Activated T-cell treated with anti-CD3 and anti-CD28 coated beads, Interleukin-2, amount 50 U/mL, for 24 hours (primary cell): ENCODE results near the gene TRABD2A.
"Not testable (repeated sequence)": the region's sequence is repeated elsewhere in the genome, so short reads cannot be mapped to it uniquely, and the experiment has no call there.

Source experiments
- DNase-seq: peaks from one replicate; pipeline ENCODE4 v3.0.0-alpha.2; 2020
- H3K27ac Mint-ChIP-seq: 2 replicates; pipeline ENCODE4 v1.8.0; 2020; ENCODE audit warnings: mild to moderate bottlenecking, mixed read lengths
- H3K27me3 Mint-ChIP-seq: 2 replicates; pipeline ENCODE4 v1.8.0; 2020; ENCODE audit warnings: mixed read lengths
- H3K36me3 Mint-ChIP-seq: 2 replicates; pipeline ENCODE4 v1.8.0; 2020; ENCODE audit warnings: low read depth, mixed read lengths
- H3K4me1 Mint-ChIP-seq: 2 replicates; pipeline ENCODE4 v1.8.0; 2020; ENCODE audit warnings: low read depth, mixed read lengths
- H3K4me3 Mint-ChIP-seq: 2 replicates; pipeline ENCODE4 v1.8.0; 2020; ENCODE audit warnings: mild to moderate bottlenecking, moderate library complexity, mixed read lengths
- H3K9me3 Mint-ChIP-seq: 2 replicates; pipeline ENCODE4 v1.8.0; 2020; ENCODE audit warnings: mixed read lengths

TRABD2A gene, protein sequence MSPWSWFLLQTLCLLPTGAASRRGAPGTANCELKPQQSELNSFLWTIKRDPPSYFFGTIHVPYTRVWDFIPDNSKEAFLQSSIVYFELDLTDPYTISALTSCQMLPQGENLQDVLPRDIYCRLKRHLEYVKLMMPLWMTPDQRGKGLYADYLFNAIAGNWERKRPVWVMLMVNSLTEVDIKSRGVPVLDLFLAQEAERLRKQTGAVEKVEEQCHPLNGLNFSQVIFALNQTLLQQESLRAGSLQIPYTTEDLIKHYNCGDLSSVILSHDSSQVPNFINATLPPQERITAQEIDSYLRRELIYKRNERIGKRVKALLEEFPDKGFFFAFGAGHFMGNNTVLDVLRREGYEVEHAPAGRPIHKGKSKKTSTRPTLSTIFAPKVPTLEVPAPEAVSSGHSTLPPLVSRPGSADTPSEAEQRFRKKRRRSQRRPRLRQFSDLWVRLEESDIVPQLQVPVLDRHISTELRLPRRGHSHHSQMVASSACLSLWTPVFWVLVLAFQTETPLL

GRCh38 chr2:84880645-84881521 lies at the start of gene TRABD2A:
TSS of gene TRABD2A (minus strand) at chr2:84881084. CDS start at chr2:84881039, 45 bp downstream.
- Mint-ChIP-seq H3K36me3 (peaks cover 27% of the 10 kb centered on the region), H3K27ac (peak within 1 kb of the TSS; percentile 96), H3K27me3 (no peaks in the 10 kb centered on the region), H3K9me3 (no peaks in the 10 kb centered on the region), H3K4me1 (peaks cover 76% of the 10 kb centered on the region), H3K4me3 (peak within 1 kb of the TSS; percentile 87)
- DNase-seq = peak; percentile 80

DNA sequence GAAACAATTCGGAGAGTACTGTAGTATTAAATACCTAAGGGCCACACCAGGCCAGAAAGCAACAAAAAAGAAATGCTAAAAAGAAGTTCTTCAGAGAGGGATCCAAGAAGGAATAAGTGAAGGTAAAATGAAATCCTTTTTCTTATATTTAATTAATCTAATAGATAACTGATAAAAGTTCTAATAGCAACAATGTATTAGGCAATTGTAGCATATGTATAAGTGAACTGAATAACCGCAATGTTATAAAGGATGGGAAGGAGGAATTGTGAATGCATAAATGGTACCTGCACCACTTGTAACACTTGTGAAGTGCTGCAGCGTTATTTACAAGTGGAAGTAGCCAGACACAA lies 46.4 kb upstream of the TRABD2A start:
- H3K36me3 Mint-ChIP-seq = peaks cover 1% of the 10 kb centered on the region
- DNase-seq = no peak
- H3K4me3 Mint-ChIP-seq = peak overlapping the region; percentile 82
- peaks cover 51% of the 10 kb centered on the region for H3K4me1 Mint-ChIP-seq
- H3K27ac Mint-ChIP-seq = peak overlapping the region; percentile 87
- H3K27me3 Mint-ChIP-seq = no peaks in the 10 kb centered on the region
- H3K9me3 Mint-ChIP-seq = no peaks in the 10 kb centered on the region

DNA sequence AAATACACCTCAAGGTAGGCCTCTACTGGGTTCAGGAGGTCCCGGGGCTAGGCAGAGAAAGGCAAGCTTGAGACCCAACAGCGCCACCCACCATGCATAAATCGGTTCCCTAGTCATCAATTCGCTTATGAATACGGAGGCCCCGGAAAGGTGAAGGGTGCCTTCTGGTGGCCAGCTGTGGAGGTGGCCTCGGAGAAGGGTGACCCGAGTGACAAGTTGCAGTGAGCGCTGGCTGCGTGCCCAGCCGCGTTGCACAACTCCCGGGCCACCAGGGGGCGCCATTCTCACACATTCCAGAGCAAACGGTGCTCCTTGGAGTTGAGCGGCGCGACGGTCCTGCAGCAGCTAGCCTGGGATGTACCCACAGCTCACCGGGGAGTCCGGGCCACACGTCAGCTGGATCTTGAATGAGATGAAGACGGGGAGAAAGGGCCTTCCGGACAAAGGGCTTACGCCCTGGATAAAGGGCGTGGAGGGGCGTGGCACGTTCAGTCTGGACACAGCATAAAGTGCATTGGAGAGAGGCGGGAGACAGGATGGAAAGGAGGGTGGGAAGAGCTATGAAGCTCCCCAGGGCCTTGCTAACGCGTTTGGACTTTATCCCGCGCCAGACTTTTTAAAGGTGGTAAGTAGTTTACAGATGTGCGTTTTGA lies 45.0 kb upstream of the TRABD2A start:
- Mint-ChIP-seq H3K27ac (peak overlapping the region; percentile 87), H3K36me3 (peaks cover 1% of the 10 kb centered on the region), H3K9me3 (no peaks in the 10 kb centered on the region), H3K4me1 (peaks cover 44% of the 10 kb centered on the region), H3K4me3 (peak overlapping the region; percentile 82), H3K27me3 (no peaks in the 10 kb centered on the region)
- peak; percentile 100 for DNase-seq

DNA sequence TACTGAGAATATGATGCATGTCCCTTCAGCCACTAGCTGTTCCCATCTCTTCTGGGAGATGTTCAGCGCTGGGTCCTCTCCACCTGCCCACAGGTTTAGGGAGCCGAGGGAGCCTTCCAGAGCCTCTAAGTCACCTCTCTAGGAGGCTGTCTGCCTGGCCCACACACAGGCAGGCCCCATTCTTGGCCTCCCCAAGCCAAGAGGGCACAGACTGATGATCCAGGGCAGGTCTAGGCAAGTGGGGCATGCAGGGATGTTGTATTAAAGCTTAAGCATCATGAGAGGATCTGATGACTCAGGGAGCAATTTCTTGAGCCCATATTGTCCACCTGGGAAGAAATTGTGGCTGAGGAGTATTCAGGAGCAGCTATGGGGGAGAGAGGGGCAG lies 44.4 kb upstream of the TRABD2A start:
- H3K4me3 Mint-ChIP-seq = peak overlapping the region; percentile 82
- H3K27ac Mint-ChIP-seq = peak overlapping the region; percentile 87
- H3K27me3 Mint-ChIP-seq = no peaks in the 10 kb centered on the region
- DNase-seq = no peak
- peaks cover 47% of the 10 kb centered on the region for H3K4me1 Mint-ChIP-seq
- H3K9me3 Mint-ChIP-seq = no peaks in the 10 kb centered on the region
- peaks cover 1% of the 10 kb centered on the region for H3K36me3 Mint-ChIP-seq

GRCh38 chr2:84924173-84925106 lies 43.6 kb upstream of the TRABD2A start:
- peak; percentile 38 for DNase-seq
- H3K36me3 Mint-ChIP-seq = peaks cover 1% of the 10 kb centered on the region
- no peaks in the 10 kb centered on the region for H3K9me3 Mint-ChIP-seq
- peak overlapping the region; percentile 65 for H3K4me3 Mint-ChIP-seq
- H3K4me1 Mint-ChIP-seq = peaks cover 54% of the 10 kb centered on the region
- H3K27me3 Mint-ChIP-seq = no peaks in the 10 kb centered on the region
- H3K27ac Mint-ChIP-seq = peak overlapping the region; percentile 87

GRCh38 chr2:84923009-84923408 lies 42.1 kb upstream of the TRABD2A start:
- peaks cover 1% of the 10 kb centered on the region for H3K36me3 Mint-ChIP-seq
- H3K27me3 Mint-ChIP-seq = no peaks in the 10 kb centered on the region
- H3K27ac Mint-ChIP-seq = no peak overlapping the region
- H3K9me3 Mint-ChIP-seq = no peaks in the 10 kb centered on the region
- DNase-seq = no peak
- H3K4me1 Mint-ChIP-seq = peaks cover 67% of the 10 kb centered on the region
- no peak overlapping the region for H3K4me3 Mint-ChIP-seq

GRCh38 chr2:84919885-84920580 lies 39.1 kb upstream of the TRABD2A start:
- Mint-ChIP-seq H3K36me3 (no peaks in the 10 kb centered on the region), H3K4me3 (peak overlapping the region; percentile 52)

GRCh38 chr2:84918430-84918829 lies 37.5 kb upstream of the TRABD2A start:
- Mint-ChIP-seq H3K9me3 (no peaks in the 10 kb centered on the region), H3K4me3 (peak overlapping the region; percentile 29), H3K27me3 (no peaks in the 10 kb centered on the region), H3K4me1 (peaks cover 40% of the 10 kb centered on the region), H3K36me3 (no peaks in the 10 kb centered on the region), H3K27ac (peak overlapping the region; percentile 91)
- DNase-seq = no peak

More at GRCh38 chr2:84919885-84920580, 39.1 kb upstream of the TRABD2A start:
- peaks cover 52% of the 10 kb centered on the region for H3K4me1 Mint-ChIP-seq
- no peaks in the 10 kb centered on the region for H3K27me3 Mint-ChIP-seq
- no peak for DNase-seq
- H3K27ac Mint-ChIP-seq = peak overlapping the region; percentile 91
- no peaks in the 10 kb centered on the region for H3K9me3 Mint-ChIP-seq

DNA sequence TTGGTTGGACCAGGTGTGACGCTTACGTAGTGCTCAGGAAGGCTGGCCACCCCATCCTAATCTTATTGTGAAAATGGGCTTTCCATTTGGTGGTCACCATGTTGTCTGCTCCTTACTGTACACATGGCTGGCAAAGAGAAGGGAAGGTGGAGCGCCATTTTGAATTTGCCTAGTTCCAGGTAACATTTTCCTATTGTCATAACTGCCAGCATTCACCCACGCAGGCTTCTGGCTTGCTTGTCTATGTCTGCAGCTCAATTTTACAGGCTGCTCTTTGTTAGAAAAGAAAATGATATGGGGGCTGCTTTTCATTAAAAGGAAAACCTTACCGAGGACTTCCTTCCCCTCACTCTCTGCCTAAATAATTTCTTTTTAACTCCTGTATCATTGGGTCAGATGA lies 36.9 kb upstream of the TRABD2A start:
- H3K36me3 Mint-ChIP-seq, H3K4me3 Mint-ChIP-seq, H3K27me3 Mint-ChIP-seq, H3K9me3 Mint-ChIP-seq, DNase-seq: not testable (repeated sequence)
- Mint-ChIP-seq H3K4me1 (peaks cover 41% of the 10 kb centered on the region), H3K27ac (peak overlapping the region; percentile 91)

DNA sequence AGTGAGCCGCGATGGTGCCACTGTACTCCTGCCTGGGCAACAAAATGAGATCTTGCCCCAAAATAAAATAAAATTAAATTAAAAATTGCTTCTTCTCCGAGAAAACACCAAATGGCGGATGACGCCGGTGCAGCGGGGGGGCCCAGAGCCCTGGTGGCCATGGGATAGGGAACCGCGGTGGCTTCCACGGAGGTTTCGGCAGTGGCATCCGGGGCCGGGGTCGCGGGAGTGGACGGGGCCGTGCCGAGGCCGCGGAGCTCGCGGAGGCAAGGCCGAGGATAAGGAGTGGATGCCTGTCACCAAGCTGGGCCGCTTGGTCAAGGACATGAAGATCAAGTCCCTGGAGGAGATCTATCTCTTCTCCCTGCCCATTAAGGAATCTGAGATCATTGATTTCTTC lies 34.8 kb upstream of the TRABD2A start:
- H3K27ac Mint-ChIP-seq, H3K4me3 Mint-ChIP-seq, DNase-seq, H3K27me3 Mint-ChIP-seq, H3K36me3 Mint-ChIP-seq, H3K9me3 Mint-ChIP-seq: not testable (repeated sequence)
- H3K4me1 Mint-ChIP-seq = peaks cover 49% of the 10 kb centered on the region

DNA sequence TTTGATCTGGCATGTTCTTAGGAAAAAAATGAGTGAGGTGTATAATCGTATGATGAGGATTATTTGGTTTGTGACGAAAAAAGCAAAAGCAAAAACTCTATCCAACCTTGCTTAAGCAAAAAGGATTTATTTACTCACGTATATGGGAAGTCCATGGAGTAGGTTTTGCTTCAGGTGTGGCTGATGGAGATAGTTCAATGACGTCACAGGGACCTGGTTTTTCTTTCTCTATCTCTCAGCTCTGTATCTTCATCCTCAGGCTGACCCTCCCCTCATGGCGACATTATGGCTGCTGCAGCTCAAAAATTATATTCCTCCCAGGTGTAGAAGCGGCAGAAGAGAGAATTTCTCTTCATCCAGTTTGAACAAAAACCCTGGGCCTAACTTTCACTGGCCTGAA lies 33.5 kb upstream of the TRABD2A start:
- H3K27me3 Mint-ChIP-seq = no peaks in the 10 kb centered on the region
- peaks cover 39% of the 10 kb centered on the region for H3K4me1 Mint-ChIP-seq
- H3K36me3 Mint-ChIP-seq = peaks cover 7% of the 10 kb centered on the region
- H3K27ac Mint-ChIP-seq = no peak overlapping the region
- no peak for DNase-seq
- peaks cover 6% of the 10 kb centered on the region for H3K9me3 Mint-ChIP-seq
- H3K4me3 Mint-ChIP-seq = no peak overlapping the region

GRCh38 chr2:84912984-84913383 lies 32.1 kb upstream of the TRABD2A start:
- Mint-ChIP-seq H3K36me3 (peaks cover 19% of the 10 kb centered on the region), H3K4me1 (peaks cover 40% of the 10 kb centered on the region), H3K9me3 (peaks cover 6% of the 10 kb centered on the region), H3K27ac (no peak overlapping the region), H3K4me3 (no peak overlapping the region), H3K27me3 (no peaks in the 10 kb centered on the region)
- no peak for DNase-seq

DNA sequence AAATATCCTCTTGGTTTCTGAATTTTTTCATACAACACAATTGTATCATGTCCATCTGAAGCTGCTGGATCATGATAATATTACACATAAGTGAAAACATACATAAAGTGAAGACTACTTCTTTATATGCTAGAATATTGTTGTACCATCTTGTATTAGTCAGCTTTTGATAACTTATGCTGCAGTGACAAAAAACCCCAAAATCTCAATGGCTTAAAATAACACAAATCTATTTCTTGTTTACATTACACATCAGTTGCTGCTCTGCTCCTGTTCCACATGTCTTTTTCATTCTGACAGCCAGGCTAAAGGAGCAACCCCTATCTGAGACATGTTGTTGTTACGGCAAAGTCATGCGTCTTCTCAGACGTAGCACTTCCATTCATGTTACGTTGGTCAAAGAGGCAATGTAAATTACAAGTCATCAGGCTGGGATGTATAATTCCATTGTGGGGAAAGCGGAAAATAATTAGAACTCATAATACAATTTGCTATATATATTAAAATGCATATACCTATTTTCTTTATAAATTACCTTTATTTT lies 30.3 kb upstream of the TRABD2A start:
- peaks cover 35% of the 10 kb centered on the region for H3K36me3 Mint-ChIP-seq
- no peak overlapping the region for H3K27ac Mint-ChIP-seq
- H3K4me3 Mint-ChIP-seq = no peak overlapping the region
- DNase-seq = no peak
- no peaks in the 10 kb centered on the region for H3K27me3 Mint-ChIP-seq
- H3K4me1 Mint-ChIP-seq = peaks cover 43% of the 10 kb centered on the region
- H3K9me3 Mint-ChIP-seq = peaks cover 6% of the 10 kb centered on the region
